Measurements from ENCODE around the gene GLUL.

GLUL gene

GRCh38 chr1:182332261-182333060 is 59.1 kb downstream of the GLUL start:
- H3K36me3 ChIP-seq = no peaks in the 10 kb centered on the region
- no peaks in the 10 kb centered on the region for H3K4me1 ChIP-seq
- H3K4me3 ChIP-seq (ENCODE audit: low read depth, low read length) = no peak overlapping the region
- no peaks in the 10 kb centered on the region for H3K9me3 ChIP-seq
- H3K27me3 ChIP-seq = peaks cover 16% of the 10 kb centered on the region
- TF ChIP-seq CTCF (IDR thresholded peaks at IDR 0.05; ENCODE audit: low read depth, low read length) = no peak
- DNase-seq = no peak
